Peyer's patch (tissue), 4 donors: ENCODE data around the gene DBF4.

Source experiments
- POLR2A ChIP-seq, 2 donors: fragments of 450-650 bp; IDR thresholded peaks; one replicate each; pipeline ENCODE4 v1.5.1; 2017; ENCODE audit warnings: antibody characterized with exemption in 2 of 2, mild to moderate bottlenecking in 2 of 2, moderate library complexity in 2 of 2
- TF ChIP-seq, protein P1 (sequence below), 6 experiments: fragments of 450-650 bp in 4 of 6; fragments of 200-600 bp in 2 of 6; sonication (generic) in 1 of 6; IDR thresholded peaks; one replicate each; pipeline ENCODE4 v1.5.1; 2017 to 2019; ENCODE audit warnings: antibody characterized with exemption in 6 of 6, mild to moderate bottlenecking in 3 of 6, moderate library complexity in 1 of 6

DNA sequence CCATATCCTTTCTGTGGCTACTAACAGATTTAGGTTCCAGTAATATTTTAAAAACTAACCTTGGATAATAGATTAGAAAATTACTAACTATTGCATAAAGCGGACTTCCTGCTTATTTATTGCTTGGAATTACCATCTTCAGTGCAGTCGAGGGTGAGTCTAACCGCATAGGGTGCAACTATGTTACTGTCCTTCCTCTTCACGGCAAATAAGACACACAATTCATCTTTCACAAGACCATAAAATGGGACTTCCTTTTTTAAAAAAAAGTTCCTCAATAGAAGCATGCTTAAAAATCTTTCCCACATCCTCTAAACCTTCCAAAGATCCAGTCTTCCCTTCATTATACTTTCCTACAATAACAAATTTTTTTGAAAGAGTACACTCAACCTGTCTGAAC lies 2.2 kb upstream of the DBF4 start:
- TF ChIP-seq, protein P1, sequence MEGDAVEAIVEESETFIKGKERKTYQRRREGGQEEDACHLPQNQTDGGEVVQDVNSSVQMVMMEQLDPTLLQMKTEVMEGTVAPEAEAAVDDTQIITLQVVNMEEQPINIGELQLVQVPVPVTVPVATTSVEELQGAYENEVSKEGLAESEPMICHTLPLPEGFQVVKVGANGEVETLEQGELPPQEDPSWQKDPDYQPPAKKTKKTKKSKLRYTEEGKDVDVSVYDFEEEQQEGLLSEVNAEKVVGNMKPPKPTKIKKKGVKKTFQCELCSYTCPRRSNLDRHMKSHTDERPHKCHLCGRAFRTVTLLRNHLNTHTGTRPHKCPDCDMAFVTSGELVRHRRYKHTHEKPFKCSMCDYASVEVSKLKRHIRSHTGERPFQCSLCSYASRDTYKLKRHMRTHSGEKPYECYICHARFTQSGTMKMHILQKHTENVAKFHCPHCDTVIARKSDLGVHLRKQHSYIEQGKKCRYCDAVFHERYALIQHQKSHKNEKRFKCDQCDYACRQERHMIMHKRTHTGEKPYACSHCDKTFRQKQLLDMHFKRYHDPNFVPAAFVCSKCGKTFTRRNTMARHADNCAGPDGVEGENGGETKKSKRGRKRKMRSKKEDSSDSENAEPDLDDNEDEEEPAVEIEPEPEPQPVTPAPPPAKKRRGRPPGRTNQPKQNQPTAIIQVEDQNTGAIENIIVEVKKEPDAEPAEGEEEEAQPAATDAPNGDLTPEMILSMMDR (IDR thresholded peaks at IDR 0.05) = no peak
- no peak for TF ChIP-seq POLR2A (IDR thresholded peaks at IDR 0.05)
